HG03521 (cell line): ENCODE results near the gene SYT2.
"Not testable (repeated sequence)": the region's sequence is repeated elsewhere in the genome, so short reads cannot be mapped to it uniquely, and the experiment has no call there.

Experiments
- ATAC-seq: cut with Tn5 transposase; IDR thresholded peaks from one replicate; pipeline ENCODE4 v1.9.1; 2021; ENCODE audit warnings: mild to moderate bottlenecking, moderate library complexity; ENCODE audit not compliant: unreplicated experiment

SYT2 gene

GRCh38 chr1:202578001-202578504 is 132.2 kb downstream of the SYT2 start:
- ATAC-seq = no peak

- ATAC-seq = no peak
Observed at GRCh38 chr1:202577381-202577780, 132.9 kb downstream of the SYT2 start.

GRCh38 chr1:202576816-202577215 is 133.4 kb downstream of the SYT2 start:
- no peak for ATAC-seq

GRCh38 chr1:202575918-202576653 is 134.2 kb downstream of the SYT2 start:
- ATAC-seq = no peak

GRCh38 chr1:202572867-202573266 is 137.4 kb downstream of the SYT2 start:
- no peak for ATAC-seq

- no peak for ATAC-seq
Observed at GRCh38 chr1:202571719-202572339, 138.4 kb downstream of the SYT2 start.

GRCh38 chr1:202569393-202570322 is 140.6 kb downstream of the SYT2 start:
- ATAC-seq = no peak

GRCh38 chr1:202568826-202569225 is 141.4 kb downstream of the SYT2 start:
- no peak for ATAC-seq

GRCh38 chr1:202568410-202568809 is 141.8 kb downstream of the SYT2 start:
- ATAC-seq = no peak

- no peak for ATAC-seq
Observed at GRCh38 chr1:202567738-202568137, 142.5 kb downstream of the SYT2 start.

GRCh38 chr1:202565890-202566602 is 144.2 kb downstream of the SYT2 start:
- peak; percentile 64 for ATAC-seq

- ATAC-seq = no peak
Observed at GRCh38 chr1:202564958-202565495, 145.2 kb downstream of the SYT2 start.

- no peak for ATAC-seq
Observed at GRCh38 chr1:202563818-202564217, 146.4 kb downstream of the SYT2 start.

GRCh38 chr1:202562444-202563060 is 147.7 kb downstream of the SYT2 start:
- ATAC-seq = no peak

- ATAC-seq = no peak
Observed at GRCh38 chr1:202561726-202562443, 148.4 kb downstream of the SYT2 start.

GRCh38 chr1:202561240-202561639 is 149.0 kb downstream of the SYT2 start:
- no peak for ATAC-seq

GRCh38 chr1:202557662-202558061 is 152.6 kb downstream of the SYT2 start:
- not testable (repeated sequence) for ATAC-seq

- ATAC-seq = not testable (repeated sequence)
Observed at GRCh38 chr1:202556037-202556436, 154.2 kb downstream of the SYT2 start.

- not testable (repeated sequence) for ATAC-seq
Observed at GRCh38 chr1:202554619-202555018, 155.6 kb downstream of the SYT2 start.
